Measurements from ENCODE around the gene VAV2.

Gene VAV2

GRCh38 chr9:133850161-133850560, 142.0 kb downstream of the VAV2 start:
- Histone ChIP-seq H3K27me3 (no peaks in the 10 kb centered on the region), H3K9me3 (no peaks in the 10 kb centered on the region), H3K4me3 (ENCODE audit: low read depth in 1 of 2, low read length in 1 of 2) (no peak overlapping the region), H3K36me3 (no peaks in the 10 kb centered on the region), H3K27ac (no peak overlapping the region), H3K4me1 (ENCODE audit: control insufficient read depth in 1 of 2, insufficient read depth in 1 of 2, low read depth in 1 of 2, low read length in 1 of 2) (peaks cover 8 to 11% of the 10 kb centered on the region in 2 experiments)
- TF ChIP-seq CTCF (IDR thresholded peaks at IDR 0.05), result no peak

GRCh38 chr9:133849110-133849670, 142.9 kb downstream of the VAV2 start:
- H3K27ac ChIP-seq, result no peak overlapping the region
- TF ChIP-seq CTCF (IDR thresholded peaks at IDR 0.05), result no peak
- peaks cover 14 to 15% of the 10 kb centered on the region in 2 experiments for H3K4me1 ChIP-seq (ENCODE audit: control insufficient read depth in 1 of 2, insufficient read depth in 1 of 2, low read depth in 1 of 2, low read length in 1 of 2)
- H3K9me3 ChIP-seq, result no peaks in the 10 kb centered on the region
- H3K27me3 ChIP-seq, result peaks cover 6% of the 10 kb centered on the region
- H3K36me3 ChIP-seq, result no peaks in the 10 kb centered on the region
- no peak overlapping the region for H3K4me3 ChIP-seq (ENCODE audit: low read depth in 1 of 2, low read length in 1 of 2)

- TF ChIP-seq CTCF (IDR thresholded peaks at IDR 0.05), result no peak
- peaks cover 14 to 15% of the 10 kb centered on the region in 2 experiments for H3K4me1 ChIP-seq (ENCODE audit: control insufficient read depth in 1 of 2, insufficient read depth in 1 of 2, low read depth in 1 of 2, low read length in 1 of 2)
- H3K27ac ChIP-seq, result no peak overlapping the region
- H3K36me3 ChIP-seq, result no peaks in the 10 kb centered on the region
- H3K4me3 ChIP-seq (ENCODE audit: low read depth in 1 of 2, low read length in 1 of 2), result no peak overlapping the region
- no peaks in the 10 kb centered on the region for H3K9me3 ChIP-seq
- peaks cover 6% of the 10 kb centered on the region for H3K27me3 ChIP-seq
These were observed 143.5 kb downstream of the VAV2 start for GRCh38 chr9:133848471-133849109.

- no peaks in the 10 kb centered on the region for H3K9me3 ChIP-seq
- H3K27me3 ChIP-seq, result peaks cover 6% of the 10 kb centered on the region
- no peak overlapping the region for H3K4me3 ChIP-seq (ENCODE audit: low read depth in 1 of 2, low read length in 1 of 2)
- H3K4me1 ChIP-seq (ENCODE audit: control insufficient read depth in 1 of 2, insufficient read depth in 1 of 2, low read depth in 1 of 2, low read length in 1 of 2), result peaks cover 14 to 15% of the 10 kb centered on the region in 2 experiments
- no peak overlapping the region for H3K27ac ChIP-seq
- no peak for TF ChIP-seq CTCF (IDR thresholded peaks at IDR 0.05)
- H3K36me3 ChIP-seq, result no peaks in the 10 kb centered on the region
These were observed 145.5 kb downstream of the VAV2 start for GRCh38 chr9:133846483-133847090.

GRCh38 chr9:133845440-133845839, 146.7 kb downstream of the VAV2 start:
- Histone ChIP-seq H3K9me3 (no peaks in the 10 kb centered on the region), H3K27me3 (peaks cover 6% of the 10 kb centered on the region), H3K36me3 (no peaks in the 10 kb centered on the region), H3K4me3 (ENCODE audit: low read depth in 1 of 2, low read length in 1 of 2) (peak overlapping the region; percentile 41 to 48), H3K4me1 (ENCODE audit: control insufficient read depth in 1 of 2, insufficient read depth in 1 of 2, low read depth in 1 of 2, low read length in 1 of 2) (peaks cover 14 to 15% of the 10 kb centered on the region in 2 experiments), H3K27ac (peak overlapping the region; percentile 62)
- TF ChIP-seq CTCF (IDR thresholded peaks at IDR 0.05), result no peak
